ENCODE measurements around the gene TCFL5.
A peak's percentile ranks its signal among the peaks of the same experiment; 100 is the strongest.
"Not testable (repeated sequence)": the region's sequence is repeated elsewhere in the genome, so short reads cannot be mapped to it uniquely, and the experiment has no call there.

TCFL5 gene

GRCh38 chr20:62879275-62880146 lies 17.9 kb upstream of the TCFL5 start:
- DNase-seq = no peak

DNA sequence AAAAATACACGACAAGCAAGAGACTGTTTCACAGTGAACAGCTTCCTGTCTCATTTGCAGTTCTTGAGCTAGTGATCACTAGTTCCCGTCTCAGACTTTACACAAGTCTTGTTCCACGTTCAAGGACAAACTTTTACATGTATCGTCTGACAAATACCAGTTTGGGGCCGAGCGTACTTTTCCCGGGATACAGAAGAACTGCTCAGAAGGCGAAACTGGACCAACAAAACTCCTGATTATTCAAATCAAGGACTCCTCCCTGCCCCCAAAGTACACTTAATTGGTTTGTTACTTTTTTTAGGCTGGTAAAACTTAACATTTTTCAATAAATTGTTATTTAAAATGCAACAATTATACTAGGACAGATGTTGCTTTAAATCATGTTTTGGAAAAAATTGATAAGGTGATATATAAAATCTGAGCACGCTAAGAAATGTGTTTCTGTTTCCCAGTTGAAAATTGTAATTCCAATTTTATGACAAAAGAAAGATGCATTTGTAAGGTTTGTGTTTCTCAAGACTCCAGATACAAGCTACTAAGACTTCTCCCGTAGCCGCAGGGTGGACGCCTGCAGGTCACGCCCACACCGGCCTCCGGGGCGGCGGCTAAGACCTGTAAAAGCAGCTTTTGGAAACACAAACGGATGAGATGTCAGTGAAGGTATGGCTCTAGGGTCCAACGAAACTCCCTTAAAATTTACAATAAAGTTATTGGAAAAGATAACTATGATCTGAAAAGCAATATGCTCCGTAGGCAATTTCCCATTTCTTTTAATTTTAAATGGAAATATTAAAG lies 16.8 kb upstream of the TCFL5 start:
- no peak for DNase-seq

GRCh38 chr20:62876902-62877816 lies 15.5 kb upstream of the TCFL5 start:
- no peak for DNase-seq

- no peak for DNase-seq
Measured at GRCh38 chr20:62876501-62876901, 14.9 kb upstream of the TCFL5 start.

- peak; percentile 65 to 69 for DNase-seq
Measured at GRCh38 chr20:62875419-62876361, 14.1 kb upstream of the TCFL5 start.

GRCh38 chr20:62874964-62875344 lies 13.3 kb upstream of the TCFL5 start:
- no peak for DNase-seq

DNA sequence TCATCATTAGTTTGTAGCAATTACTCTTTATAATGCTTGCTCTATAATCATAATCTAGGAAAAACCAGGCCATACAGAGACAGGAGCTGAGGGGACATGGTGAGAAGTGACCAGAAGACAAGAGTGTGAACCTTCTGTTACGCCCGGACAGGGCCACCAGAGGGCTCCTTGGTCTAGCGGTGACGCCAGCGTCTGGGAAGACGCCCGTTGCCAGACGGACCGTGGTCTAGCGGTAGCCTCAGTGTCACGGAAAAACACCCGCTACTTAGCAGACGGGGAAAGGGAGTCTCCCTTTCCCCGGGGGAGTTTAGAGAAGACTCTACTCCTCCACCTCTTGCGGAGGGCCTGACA lies 12.0 kb upstream of the TCFL5 start:
- DNase-seq = peak in 1 of 2 experiments; percentile 21

DNA sequence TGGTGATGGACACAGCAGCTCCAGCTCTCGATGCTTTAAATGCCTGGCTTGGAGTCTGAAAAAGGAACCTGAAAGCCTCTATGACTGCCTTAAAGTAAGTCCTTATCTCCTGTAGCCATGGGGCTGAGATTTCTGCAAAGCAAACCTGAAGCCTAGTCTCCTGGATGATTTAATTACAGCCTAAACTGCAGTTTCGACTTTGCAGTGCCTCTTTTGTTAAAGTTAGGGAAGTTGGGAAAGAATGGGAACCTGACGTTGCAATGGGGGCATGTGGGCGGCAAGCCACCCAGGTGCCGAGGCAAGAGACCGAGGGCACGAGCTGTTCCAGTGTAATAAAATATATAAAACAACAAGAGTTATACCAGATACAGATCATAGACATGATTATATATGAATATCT lies 11.7 kb upstream of the TCFL5 start:
- DNase-seq = no peak

- no peak for DNase-seq
Measured at GRCh38 chr20:62872862-62873261, 11.2 kb upstream of the TCFL5 start.

GRCh38 chr20:62872184-62872847 lies 10.7 kb upstream of the TCFL5 start:
- DNase-seq = no peak

DNA sequence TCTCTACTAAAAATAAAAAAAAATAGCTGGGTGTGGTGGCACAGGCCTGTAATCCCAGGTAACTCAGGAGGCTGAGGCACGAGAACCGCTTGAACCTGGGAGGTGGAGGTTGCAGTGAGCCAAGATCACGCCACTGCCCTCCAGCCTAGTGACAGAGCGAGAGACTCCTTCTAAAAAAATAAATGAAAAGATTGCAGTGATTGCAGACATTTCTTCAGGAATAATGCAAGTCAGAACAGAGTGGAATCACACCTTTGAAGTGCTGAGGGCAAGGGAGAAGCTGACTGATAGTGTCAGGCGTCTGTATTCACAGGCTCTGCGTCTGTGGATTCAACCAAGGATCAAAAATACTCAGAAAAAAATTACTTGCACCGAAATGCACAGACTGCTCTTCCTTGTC lies 2.6 kb upstream of the TCFL5 start:
- DNase-seq = no peak

GRCh38 chr20:62860924-62861691 lies 514 bp downstream of the TCFL5 start:
- DNase-seq = no peak

DNA sequence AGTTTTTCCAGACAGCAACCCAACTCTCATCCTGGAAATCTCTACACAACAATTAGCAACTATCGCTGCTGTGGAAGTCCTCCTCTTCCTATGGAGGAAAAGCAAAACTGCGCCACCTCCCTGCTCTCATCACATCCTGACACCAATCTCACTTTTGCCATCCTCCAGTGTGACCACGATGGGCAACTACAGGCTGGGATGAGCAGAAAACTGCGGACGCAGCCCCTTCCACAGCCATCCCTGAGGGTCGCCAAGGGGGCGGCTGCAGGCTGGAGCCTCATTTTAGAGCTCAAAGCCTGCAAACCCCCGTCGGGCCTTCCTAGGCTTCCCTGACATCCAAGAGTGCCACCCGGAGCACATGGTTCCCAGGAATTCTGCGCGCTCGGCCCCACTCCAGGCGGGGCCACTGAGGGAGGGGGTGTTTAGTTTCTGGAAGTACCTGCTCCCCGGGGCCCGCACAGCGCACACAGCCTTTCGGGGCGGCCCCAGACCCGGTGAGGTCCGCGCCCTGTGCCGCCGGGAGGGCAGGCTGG lies 1.2 kb downstream of the TCFL5 start:
- no peak for DNase-seq

DNA sequence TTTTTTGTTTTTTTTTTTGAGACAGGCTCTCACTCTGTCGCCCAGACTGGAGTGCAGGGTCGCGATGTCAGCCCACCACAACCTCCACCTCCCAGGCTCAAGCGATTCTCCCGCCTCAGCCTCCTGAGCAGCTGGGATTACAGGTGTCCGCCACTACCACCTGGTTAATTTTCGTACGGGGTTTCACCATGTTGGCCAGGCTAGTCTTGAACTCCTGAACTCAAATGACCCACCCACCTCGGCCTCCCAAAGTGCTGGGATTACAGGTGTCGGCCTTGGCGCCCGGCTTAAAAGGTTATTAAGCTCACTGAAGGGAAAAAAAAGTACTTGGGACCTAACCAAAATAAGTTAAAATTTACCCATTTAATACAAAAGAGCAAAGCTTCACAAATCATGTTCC lies 1.9 kb downstream of the TCFL5 start:
- no peak for DNase-seq

DNA sequence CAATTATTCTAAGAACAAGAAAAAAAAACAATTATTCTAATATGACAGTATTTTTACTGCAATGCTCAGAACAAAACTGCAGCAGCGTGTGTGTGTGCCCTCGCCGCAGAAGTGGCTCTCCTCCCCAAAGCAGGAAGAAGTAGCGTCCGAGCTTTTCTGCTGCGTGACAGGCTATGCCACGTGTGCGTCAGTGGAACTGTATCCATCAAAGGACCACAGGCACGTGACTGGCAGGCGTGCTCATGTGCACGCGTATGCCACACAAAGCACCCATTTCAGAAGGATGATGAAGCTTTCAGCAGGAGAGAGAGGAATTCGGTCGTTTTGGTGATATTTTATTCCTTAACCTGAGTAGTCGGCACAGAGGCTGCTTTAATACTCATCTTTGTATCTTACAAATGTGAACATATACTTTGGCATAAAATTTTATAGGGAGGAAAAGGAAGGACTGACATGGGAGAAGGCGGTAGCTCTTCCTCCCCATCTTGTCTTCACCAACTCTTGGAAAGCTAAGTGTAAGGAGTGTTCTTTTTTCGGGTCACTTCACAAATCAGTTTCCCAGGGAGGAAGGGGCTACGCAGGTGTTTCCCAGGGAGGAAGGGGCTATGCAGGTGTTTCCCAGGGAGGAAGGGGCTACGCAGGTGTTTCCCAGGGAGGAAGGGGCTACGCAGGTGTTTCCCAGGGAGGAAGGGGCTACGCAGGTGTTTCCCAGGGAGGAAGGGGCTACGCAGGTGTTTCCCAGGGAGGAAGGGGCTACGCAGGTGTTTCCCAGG lies 3.4 kb downstream of the TCFL5 start:
- DNase-seq = no peak

DNA sequence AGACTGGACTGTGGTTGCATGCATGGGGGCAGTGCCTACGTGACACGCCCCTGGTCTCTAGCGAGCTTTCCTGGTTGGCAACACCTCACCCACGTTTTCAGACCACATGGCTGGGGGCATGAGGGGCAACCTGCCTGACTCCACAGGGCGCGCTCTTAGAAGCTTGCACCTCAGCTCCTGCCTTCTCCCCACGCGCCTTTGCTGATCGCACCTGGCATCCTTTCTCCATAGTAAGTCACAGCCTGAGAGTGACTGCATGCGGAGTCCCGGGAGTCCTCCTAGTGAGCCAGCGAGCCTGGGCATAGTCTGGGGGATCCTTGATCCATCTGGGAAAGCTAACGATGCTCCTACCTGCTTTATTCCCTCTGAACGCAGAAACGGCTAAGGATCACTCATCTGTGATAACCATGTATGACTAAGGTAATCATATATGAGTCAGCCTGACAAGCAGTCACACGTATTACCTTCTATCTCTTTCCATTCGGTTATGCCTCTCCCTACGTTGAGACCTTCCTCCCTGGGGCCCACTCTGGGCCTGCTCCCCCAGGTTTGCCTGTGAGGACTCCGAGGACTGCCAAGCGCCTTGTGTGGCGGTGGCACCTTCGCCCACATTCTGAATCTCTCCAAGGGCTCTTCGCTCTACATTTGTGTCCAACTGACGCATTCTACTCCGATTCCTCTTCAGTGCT lies 4.5 kb downstream of the TCFL5 start:
- DNase-seq = no peak

DNA sequence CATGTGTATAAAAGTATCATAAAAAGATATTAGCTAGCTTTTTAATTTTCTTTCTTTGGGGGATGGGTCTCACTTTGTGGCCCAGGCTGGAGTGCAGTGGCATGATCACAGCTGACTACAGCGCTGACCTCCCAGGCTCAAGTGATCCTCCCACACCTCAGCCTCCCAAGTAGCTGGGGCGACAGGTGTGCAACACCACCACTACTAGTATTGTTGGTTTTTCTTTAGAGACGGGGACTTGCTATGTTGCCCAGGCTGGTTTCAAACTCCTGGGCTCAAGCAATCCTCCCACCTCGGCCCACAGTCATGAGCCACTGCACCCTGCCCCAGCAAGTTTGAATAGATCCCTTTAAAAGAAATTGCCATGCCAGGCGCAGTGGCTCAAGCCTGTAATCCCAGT lies 6.5 kb downstream of the TCFL5 start:
- DNase-seq = no peak

GRCh38 chr20:62854121-62854520 lies 7.5 kb downstream of the TCFL5 start:
- DNase-seq = no peak

- not testable (repeated sequence) for DNase-seq
Measured at GRCh38 chr20:62853304-62853703, 8.3 kb downstream of the TCFL5 start.

Data from NCI-H446 (cell line).